ENCODE results near the gene RTF2. TPM values are rescaled to one million over a fixed set of nuclear protein-coding genes. Genes with fewer than 3 reads are reported as not detected.
"Not testable (repeated sequence)": the region's sequence is repeated elsewhere in the genome, so short reads cannot be mapped to it uniquely, and the experiment has no call there.

The RTF2 gene
- polyA plus RNA-seq, 1 donor = 128 TPM

- no peak for DNase-seq
These were observed 74.1 kb downstream of the RTF2 start for GRCh38 chr20:56542489-56543030.

- DNase-seq = no peak
These were observed 83.1 kb downstream of the RTF2 start for GRCh38 chr20:56551571-56551970.

GRCh38 chr20:56552911-56553629 lies 84.6 kb downstream of the RTF2 start:
- no peak for DNase-seq

- no peak for DNase-seq
These were observed 86.4 kb downstream of the RTF2 start for GRCh38 chr20:56554869-56555268.

- DNase-seq = no peak
These were observed 90.5 kb downstream of the RTF2 start for GRCh38 chr20:56558968-56559367.

GRCh38 chr20:56564526-56564925 lies 96.1 kb downstream of the RTF2 start:
- DNase-seq = not testable (repeated sequence)

- no peak for DNase-seq
These were observed 97.1 kb downstream of the RTF2 start for GRCh38 chr20:56565511-56565910.

- no peak for DNase-seq
These were observed 98.2 kb downstream of the RTF2 start for GRCh38 chr20:56566621-56567020.

Other genes with a start within 250 kb of the RTF2 start
- gene MC3R, start 219.9 kb upstream of the RTF2 start, polyA plus RNA-seq (ENCODE audit: insufficient read length) = not detected
- 40.7 TPM for gene FAM210B, start 109.7 kb upstream of the RTF2 start, polyA plus RNA-seq (ENCODE audit: insufficient read length)
- 22.2 TPM for gene AURKA, start 76.4 kb upstream of the RTF2 start, polyA plus RNA-seq (ENCODE audit: insufficient read length)
- gene CSTF1, start 76.0 kb upstream of the RTF2 start, polyA plus RNA-seq (ENCODE audit: insufficient read length) = 45.4 TPM
- 3.6 TPM for gene CASS4, start 56.4 kb upstream of the RTF2 start, polyA plus RNA-seq (ENCODE audit: insufficient read length)
- 0.65 TPM for gene FAM209A, start 56.1 kb downstream of the RTF2 start, polyA plus RNA-seq (ENCODE audit: insufficient read length)
- 0.55 TPM for gene FAM209B, start 64.6 kb downstream of the RTF2 start, polyA plus RNA-seq (ENCODE audit: insufficient read length)
- 1.1 TPM for gene TFAP2C, start 160.7 kb downstream of the RTF2 start, polyA plus RNA-seq (ENCODE audit: insufficient read length)

Measured in left kidney (tissue), 2 donors.